ENCODE data around the gene TMEM179. TPM values are rescaled to one million over a fixed set of nuclear protein-coding genes. Genes with fewer than 3 reads are reported as not detected.

Gene TMEM179
- total RNA-seq, 1 experiment from 2014 or later: 11.4 TPM

- H3K79me1 ChIP-seq (ENCODE audit: insufficient read depth, low read depth, low read length, poor library complexity, severe bottlenecking): no peaks in the 10 kb centered on the region
- no peak overlapping the region for H4K91ac ChIP-seq (ENCODE audit: insufficient read length, low read depth, low read length)
- no peak overlapping the region for H3K23ac ChIP-seq (ENCODE audit: insufficient read length, low read depth, low read length)
- no peak overlapping the region for H3K4ac ChIP-seq (ENCODE audit: low read depth, low read length)
- peaks cover 0 to 8% of the 10 kb centered on the region in 2 experiments; a peak in 2 of 4 replicates for H3K4me1 Mint-ChIP-seq
- H2BK5ac ChIP-seq (ENCODE audit: insufficient read length, low read length): no peak overlapping the region
- TF ChIP-seq CTCF (conservative IDR thresholded peaks at IDR 0.05): no peak
- peaks cover 16% of the 10 kb centered on the region for H3K27me3 Mint-ChIP-seq (ENCODE audit: low read depth)
- H3K4me3 Mint-ChIP-seq: no peak overlapping the region
- H3K27ac ChIP-seq (ENCODE audit: insufficient read length, low read depth, low read length): no peak overlapping the region
- WGBS (ENCODE audit: extremely low coverage, insufficient read length, low lambda C conversion rate): no CpG with 5 or more reads among the region's 11 CpGs
- no peak overlapping the region for H3K18ac ChIP-seq (ENCODE audit: insufficient read length, low read depth, low read length)
- no peak overlapping the region for H3K9ac ChIP-seq (ENCODE audit: extremely low read depth, insufficient read length, low read length)
- no peaks in the 10 kb centered on the region for H3K79me2 ChIP-seq (ENCODE audit: insufficient read depth, low read length)
- H2AFZ ChIP-seq (ENCODE audit: low read length): no peak overlapping the region
- H2BK20ac ChIP-seq (ENCODE audit: low read depth, low read length, poor library complexity, severe bottlenecking): no peak overlapping the region
- H3K27ac Mint-ChIP-seq: no peak overlapping the region
- H3K9me3 Mint-ChIP-seq: no peaks in the 10 kb centered on the region
- H3K27me3 ChIP-seq (ENCODE audit: insufficient read depth, low read length): no peaks in the 10 kb centered on the region
- H2BK12ac ChIP-seq (ENCODE audit: insufficient read length, low read depth, low read length): no peak overlapping the region
- H3K9me3 ChIP-seq (ENCODE audit: control insufficient read depth, low read depth, low read length): no peaks in the 10 kb centered on the region
- no peaks in the 10 kb centered on the region for H4K20me1 ChIP-seq (ENCODE audit: control insufficient read depth, insufficient read depth, insufficient read length)
- no peak overlapping the region for H2BK120ac ChIP-seq (ENCODE audit: low read depth, low read length, poor library complexity, severe bottlenecking)
- H3K36me3 Mint-ChIP-seq (ENCODE audit: insufficient read depth in 1 of 3, low read depth in 3 of 3): no peaks in the 10 kb centered on the region
- no peaks in the 10 kb centered on the region for H3K4me1 ChIP-seq (ENCODE audit: insufficient read depth, low read length)
- no peak overlapping the region for H3K4me2 ChIP-seq (ENCODE audit: insufficient read depth, insufficient read length, low read length)
- no peak overlapping the region for H2AK5ac ChIP-seq (ENCODE audit: insufficient read length, low read length)
- H4K8ac ChIP-seq (replicated peaks; ENCODE audit: insufficient read length, low read depth, low read length): no peak overlapping the region
- no peak overlapping the region for H3K14ac ChIP-seq (ENCODE audit: insufficient read depth, low read length)
- H3K56ac ChIP-seq (ENCODE audit: insufficient read length, low read depth, low read length): no peak overlapping the region
- no peak for DNase-seq
- no peak overlapping the region for H4K5ac ChIP-seq (ENCODE audit: insufficient read length, low read depth, low read length)
- H3K23me2 ChIP-seq (ENCODE audit: insufficient read length, low read depth, low read length, poor library complexity, severe bottlenecking): no peaks in the 10 kb centered on the region
- H2BK15ac ChIP-seq (ENCODE audit: low read depth, low read length): no peak overlapping the region
- no peak overlapping the region for H3T11ph ChIP-seq (ENCODE audit: low read length)
Observed at GRCh38 chr14:104636131-104636530, 31.6 kb upstream of the TMEM179 start.

Measured in H9 (cell line).